Muscle of leg (tissue), 11 donors: ENCODE results near the gene DBNDD1. TPM values are rescaled to one million over a fixed set of nuclear protein-coding genes. Genes with fewer than 3 reads are reported as not detected.
"Not testable (repeated sequence)": the region's sequence is repeated elsewhere in the genome, so short reads cannot be mapped to it uniquely, and the experiment has no call there.

Source experiments
- DNase-seq: peaks from one replicate; pipeline ENCODE4 v3.0.0; 2013
- H3K27ac ChIP-seq: one replicate; pipeline ENCODE4 v1.5.1; 2013; ENCODE audit warnings: mild to moderate bottlenecking, low read length, control low read depth
- H3K27me3 ChIP-seq: one replicate; pipeline ENCODE4 v1.6.1; 2013; ENCODE audit warnings: low read length; ENCODE audit not compliant: control insufficient read depth, insufficient read depth
- H3K36me3 ChIP-seq: one replicate; pipeline ENCODE4 v1.6.1; 2013; ENCODE audit warnings: low read length; ENCODE audit not compliant: control insufficient read depth, insufficient read depth
- H3K4me1 ChIP-seq: one replicate; pipeline ENCODE4 v1.6.1; 2013; ENCODE audit warnings: low read length; ENCODE audit not compliant: control insufficient read depth, insufficient read depth
- H3K4me3 ChIP-seq: one replicate; pipeline ENCODE4 v1.5.1; 2013; ENCODE audit warnings: low read length, control low read depth
- H3K9me3 ChIP-seq: replicated peaks from 2 replicates; pipeline ENCODE4 v1.6.1; 2013; ENCODE audit warnings: low read depth, low read length; ENCODE audit not compliant: control insufficient read depth
- WGBS: methylation state at CpG from one replicate; pipeline ENCODE4 v1.1.5; 2013; ENCODE audit warnings: missing lambda C conversion rate; ENCODE audit not compliant: insufficient coverage; 5-methylcytosine and 5-hydroxymethylcytosine counted together
- polyA plus RNA-seq, 8 donors: library from polyadenylated mRNA; unstranded; fragments of 120-200 nt; gene quantifications; one replicate each; pipeline versions ENCODE4 v1.2.1 to v1.2.3, GENCODE V29; 2013; ENCODE audit warnings: inconsistent platforms in 1 of 8, low replicate concordance in 1 of 8; ENCODE audit not compliant: insufficient read length in 8 of 8, insufficient read depth in 1 of 8
- total RNA-seq: library from RNA; stranded (reverse); fragments of 120-200 nt; gene quantifications from one replicate; pipeline ENCODE4 v1.2.4, GENCODE V29; 2013

Gene DBNDD1
- total and polyA plus RNA-seq, 9 donors, result 2.7 to 16.6 (median 10.6) TPM

DNA sequence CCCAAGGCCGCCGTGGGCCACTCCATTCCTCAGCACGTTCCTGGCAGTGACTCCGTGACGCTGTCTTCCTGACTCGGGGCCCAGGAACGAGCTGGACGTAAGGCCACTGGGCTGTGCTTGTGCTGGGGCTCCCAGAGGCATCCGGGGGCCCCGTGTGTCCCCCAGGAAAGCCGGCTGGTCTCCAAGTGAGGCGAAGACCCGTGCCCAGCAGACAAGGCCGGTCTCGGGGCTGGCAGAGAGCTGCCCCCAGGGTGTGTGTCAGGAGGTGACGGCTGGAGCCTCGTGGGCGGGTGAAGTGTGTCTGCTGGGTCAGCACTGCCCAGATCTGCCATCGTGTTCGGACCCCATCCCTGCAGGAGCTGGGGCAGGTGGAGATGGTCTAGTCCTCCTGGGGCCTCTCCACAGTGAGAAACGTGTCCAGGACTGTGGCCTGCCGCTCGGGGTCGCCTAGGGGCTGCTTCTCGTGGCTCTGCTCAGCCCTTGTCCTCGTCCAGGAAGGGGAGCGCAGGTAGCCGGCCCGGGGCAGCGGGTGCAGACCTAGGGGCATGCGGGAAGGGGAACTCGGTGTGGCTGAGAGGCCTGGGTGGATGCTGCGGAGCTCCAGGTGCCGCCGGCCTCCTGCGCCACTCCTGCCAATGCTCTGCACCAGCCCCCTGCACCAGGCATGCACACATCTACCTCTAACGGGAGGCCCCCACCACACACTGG, 13.1 kb downstream of the DBNDD1 start:
- WGBS, result 83% methylated on average over 32 of the region's 37 CpGs
- Histone ChIP-seq H3K4me3 (no peak overlapping the region), H3K27me3 (no peaks in the 10 kb centered on the region), H3K4me1 (peaks cover 6% of the 10 kb centered on the region), H3K36me3 (peaks cover 4% of the 10 kb centered on the region), H3K27ac (no peak overlapping the region), H3K9me3 (no peaks in the 10 kb centered on the region)
- DNase-seq, result no peak

DNA sequence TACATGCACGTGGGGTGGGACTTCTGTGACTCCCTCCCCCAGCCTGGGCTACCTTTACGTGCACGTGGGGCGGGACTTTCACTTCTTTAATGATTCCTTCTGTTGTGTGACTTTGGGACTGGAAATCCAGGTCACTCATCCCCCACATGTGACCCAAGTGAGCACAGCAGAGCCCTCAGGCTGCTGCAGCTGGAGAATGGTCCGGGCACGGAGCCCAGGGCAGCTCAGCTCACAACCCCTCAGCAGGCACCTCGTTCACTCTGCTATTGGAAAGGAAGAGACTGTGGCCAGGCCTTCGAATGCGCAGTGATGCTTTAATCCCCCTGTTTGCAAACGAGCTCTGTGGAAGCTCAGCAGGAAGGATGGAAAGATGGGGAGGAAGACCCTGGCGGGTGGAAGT, 14.7 kb downstream of the DBNDD1 start:
- peaks cover 15% of the 10 kb centered on the region for H3K36me3 ChIP-seq
- H3K9me3 ChIP-seq, result no peaks in the 10 kb centered on the region
- DNase-seq, result no peak
- H3K4me1 ChIP-seq, result no peaks in the 10 kb centered on the region
- 58% methylated on average over 7 of the region's 11 CpGs for WGBS
- no peaks in the 10 kb centered on the region for H3K27me3 ChIP-seq
- no peak overlapping the region for H3K4me3 ChIP-seq
- H3K27ac ChIP-seq, result no peak overlapping the region

DNA sequence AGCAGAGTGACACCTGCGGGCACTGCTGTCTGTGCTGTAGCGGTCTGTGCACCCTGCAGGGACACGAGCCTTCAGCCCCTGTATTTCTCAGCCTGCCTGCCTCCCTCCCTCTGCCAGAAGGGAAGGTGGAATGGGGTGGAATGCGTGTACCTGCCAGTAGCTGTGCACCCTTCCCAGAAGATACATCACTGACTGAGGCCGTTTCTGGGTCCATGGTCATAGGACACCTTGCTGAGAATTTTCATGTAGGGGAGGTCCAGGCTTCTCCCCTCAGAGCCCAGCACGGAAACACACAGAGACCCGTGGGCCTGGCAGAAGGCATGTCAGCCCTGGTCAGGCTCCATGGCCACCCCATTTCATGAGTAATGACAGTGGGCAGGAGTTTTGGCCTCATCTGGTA, 16.5 kb downstream of the DBNDD1 start:
- no peaks in the 10 kb centered on the region for H3K27me3 ChIP-seq
- no peak overlapping the region for H3K4me3 ChIP-seq
- H3K36me3 ChIP-seq, result peaks cover 19% of the 10 kb centered on the region
- H3K27ac ChIP-seq, result no peak overlapping the region
- H3K9me3 ChIP-seq, result no peaks in the 10 kb centered on the region
- no peak for DNase-seq
- WGBS, result 73% methylated on average over 2 of the region's 7 CpGs
- no peaks in the 10 kb centered on the region for H3K4me1 ChIP-seq

DNA sequence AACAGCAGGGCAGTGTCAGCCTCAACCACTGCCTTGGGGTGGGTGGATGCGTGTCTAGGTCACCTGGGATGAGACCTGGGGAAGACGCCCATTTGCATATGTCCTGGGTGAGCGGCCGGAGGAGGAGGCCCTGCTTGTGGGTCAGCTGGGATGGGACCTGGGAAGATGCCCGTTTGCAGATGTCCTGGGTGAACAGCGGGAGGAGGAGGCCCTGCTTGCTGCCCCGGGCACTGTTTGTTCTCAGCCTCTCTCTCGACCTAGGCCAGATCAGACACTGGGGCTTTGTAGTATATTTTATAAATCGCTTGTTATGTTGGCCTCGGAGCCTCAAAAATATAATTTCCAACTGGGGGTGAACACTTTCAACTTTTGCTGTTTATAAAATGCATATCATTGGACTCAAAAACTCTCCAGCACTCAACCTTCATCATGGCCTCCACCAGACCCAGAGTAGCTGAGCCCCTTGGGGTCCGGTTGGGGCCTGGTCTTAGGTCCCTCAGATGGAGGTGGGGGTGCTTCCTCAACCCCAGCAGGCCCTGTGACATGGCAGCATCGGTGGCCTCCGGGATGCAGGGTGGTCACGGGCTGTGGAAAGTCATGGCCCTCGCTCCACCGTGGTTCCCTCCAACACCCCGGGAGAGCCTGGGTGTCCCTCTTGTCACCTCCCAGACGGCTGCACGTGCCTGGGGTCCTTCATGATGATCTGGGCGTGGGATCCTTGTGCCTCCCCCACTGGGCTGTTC, 17.3 kb downstream of the DBNDD1 start:
- H3K9me3 ChIP-seq, result no peaks in the 10 kb centered on the region
- no peak overlapping the region for H3K27ac ChIP-seq
- no peaks in the 10 kb centered on the region for H3K4me1 ChIP-seq
- WGBS, result 69% methylated on average over 13 of the region's 20 CpGs
- H3K4me3 ChIP-seq, result no peak overlapping the region
- H3K27me3 ChIP-seq, result no peaks in the 10 kb centered on the region
- DNase-seq, result no peak
- H3K36me3 ChIP-seq, result peaks cover 23% of the 10 kb centered on the region

- Histone ChIP-seq H3K9me3 (no peaks in the 10 kb centered on the region), H3K36me3 (peaks cover 28% of the 10 kb centered on the region), H3K4me1 (no peaks in the 10 kb centered on the region), H3K27me3 (no peaks in the 10 kb centered on the region), H3K27ac (no peak overlapping the region), H3K4me3 (no peak overlapping the region)
- WGBS, result 77% methylated on average over 14 of the region's 19 CpGs
- DNase-seq, result no peak
Measured at GRCh38 chr16:90000733-90001427, 18.4 kb downstream of the DBNDD1 start.

DNA sequence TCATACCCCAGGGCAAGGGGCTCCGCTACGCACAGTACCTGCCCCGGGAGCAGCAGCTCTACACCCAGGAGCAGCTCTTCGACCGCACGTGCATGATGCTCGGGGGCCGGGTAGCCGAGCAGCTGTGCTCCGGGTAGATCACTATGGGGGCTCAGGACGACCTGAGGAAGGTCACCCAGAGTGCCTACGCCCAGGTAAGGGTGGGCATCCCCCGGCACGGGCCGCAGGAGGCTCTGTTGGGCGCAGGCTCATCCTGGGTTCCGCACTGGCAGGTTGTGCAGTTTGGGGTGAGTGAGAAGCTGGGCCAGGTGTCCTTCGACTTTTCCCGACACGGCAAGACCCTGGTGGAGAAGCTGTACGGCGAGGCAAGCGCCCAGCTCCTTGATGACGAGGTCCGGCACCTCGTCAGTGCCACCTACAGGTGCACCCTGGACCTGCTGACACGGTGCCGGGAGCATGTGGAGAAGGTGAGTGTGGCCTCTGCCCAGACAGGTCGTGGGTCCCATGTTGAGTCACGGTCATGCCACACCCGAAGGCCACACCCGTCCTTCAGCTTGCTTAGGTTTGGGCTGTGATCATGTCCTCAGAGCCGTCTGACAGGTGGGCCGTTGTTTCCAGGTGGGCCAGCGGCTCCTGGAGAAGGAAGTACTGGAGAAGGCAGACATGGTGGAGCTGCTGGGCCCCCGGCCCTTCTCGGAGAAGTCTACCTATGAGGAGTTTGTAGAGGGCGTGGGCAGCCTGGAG, 19.3 kb downstream of the DBNDD1 start:
- DNase-seq, result no peak

DNA sequence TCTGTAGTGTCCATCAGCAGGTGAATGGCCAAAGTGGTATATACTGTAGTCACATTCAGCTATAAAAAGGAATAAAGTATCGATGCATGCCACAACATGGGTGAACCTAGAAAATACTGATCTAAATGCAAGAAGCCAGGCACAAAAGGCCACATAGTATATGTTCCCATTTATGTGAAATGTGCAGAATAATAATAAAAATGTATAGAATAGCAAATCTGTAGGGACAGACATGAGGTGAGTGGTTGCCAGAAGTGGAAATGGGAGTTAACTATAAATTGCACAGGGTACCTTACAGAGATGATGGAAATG, 23.1 kb downstream of the DBNDD1 start:
- WGBS, result no CpG with 5 or more reads among the region's 1 CpG
- no peaks in the 10 kb centered on the region for H3K9me3 ChIP-seq
- H3K4me3 ChIP-seq, result no peak overlapping the region
- no peaks in the 10 kb centered on the region for H3K27me3 ChIP-seq
- H3K36me3 ChIP-seq, result peaks cover 65% of the 10 kb centered on the region
- H3K4me1 ChIP-seq, result no peaks in the 10 kb centered on the region
- H3K27ac ChIP-seq, result no peak overlapping the region
- no peak for DNase-seq

More for the DNA sequence above, 19.3 kb downstream of the DBNDD1 start:
- H3K36me3 ChIP-seq, result peaks cover 31% of the 10 kb centered on the region
- H3K9me3 ChIP-seq, result no peaks in the 10 kb centered on the region
- H3K27me3 ChIP-seq, result no peaks in the 10 kb centered on the region
- no peaks in the 10 kb centered on the region for H3K4me1 ChIP-seq
- 93% methylated on average over 38 of the region's 38 CpGs for WGBS
- H3K4me3 ChIP-seq, result no peak overlapping the region
- no peak overlapping the region for H3K27ac ChIP-seq

DNA sequence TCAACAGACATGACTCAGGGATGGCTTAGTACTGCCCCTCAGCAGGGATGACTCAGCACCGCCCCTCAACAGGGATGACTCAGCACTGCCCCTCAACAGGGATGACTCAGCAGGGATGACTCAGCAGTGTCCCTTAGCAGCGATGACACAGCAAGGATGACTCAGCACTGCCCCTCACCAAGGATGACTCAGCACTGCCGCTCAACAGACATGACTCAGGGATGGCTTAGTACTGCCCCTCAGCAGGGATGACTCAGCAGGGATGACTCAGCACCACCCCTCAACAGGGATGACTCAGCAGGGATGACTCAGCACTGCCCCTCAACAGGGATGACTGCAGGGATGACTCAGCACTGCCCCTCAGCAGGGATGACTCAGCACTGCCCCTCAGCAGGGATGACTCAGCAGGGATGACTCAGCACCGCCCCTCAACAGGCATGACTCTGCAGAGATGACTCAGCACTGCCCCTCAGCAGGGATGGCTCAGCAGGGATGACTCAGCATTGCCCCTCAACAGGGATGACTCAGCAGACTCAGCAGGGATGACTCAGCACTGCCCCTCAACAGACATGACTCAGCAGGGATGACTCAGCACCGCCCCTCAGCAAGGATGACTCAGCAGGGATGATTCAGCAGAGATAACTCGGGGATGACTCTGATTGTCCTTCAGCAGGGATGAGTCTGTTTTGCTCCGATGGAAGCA, 23.6 kb downstream of the DBNDD1 start:
- H3K9me3 ChIP-seq, H3K4me1 ChIP-seq, H3K4me3 ChIP-seq, H3K27me3 ChIP-seq, H3K27ac ChIP-seq, DNase-seq: not testable (repeated sequence)
- 73% methylated on average over 5 of the region's 7 CpGs for WGBS
- peaks cover 67% of the 10 kb centered on the region for H3K36me3 ChIP-seq

DNA sequence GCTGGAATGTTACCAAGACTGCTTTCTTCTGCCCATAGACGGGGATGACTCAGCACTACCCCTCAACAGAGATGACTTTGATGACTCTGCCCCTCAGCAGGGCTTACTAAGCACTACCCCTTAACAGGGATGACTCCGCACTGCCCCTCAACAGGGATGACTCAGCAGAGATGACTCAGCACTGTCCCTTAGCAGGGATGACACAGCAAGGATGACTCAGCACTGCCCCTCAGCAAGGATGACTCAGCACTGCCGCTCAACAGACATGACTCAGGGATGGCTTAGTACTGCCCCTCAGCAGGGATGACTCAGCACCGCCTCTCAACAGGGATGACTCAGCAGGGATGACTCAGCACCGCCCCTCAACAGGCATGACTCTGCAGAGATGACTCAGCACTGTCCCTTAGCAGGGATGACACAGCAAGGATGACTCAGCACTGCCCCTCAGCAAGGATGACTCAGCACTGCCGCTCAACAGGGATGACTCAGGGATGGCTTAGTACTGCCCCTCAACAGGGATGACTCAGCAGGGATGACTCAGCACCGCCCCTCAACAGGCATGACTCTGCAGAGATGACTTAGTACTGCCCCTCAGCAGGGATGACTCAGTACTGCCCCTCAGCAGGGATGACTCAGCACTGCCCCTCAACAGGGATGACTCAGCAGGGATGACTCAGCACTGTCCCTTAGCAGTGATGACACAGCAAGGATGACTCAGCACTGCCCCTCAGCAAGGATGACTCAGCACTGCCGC, 24.4 kb downstream of the DBNDD1 start:
- H3K4me1 ChIP-seq, H3K4me3 ChIP-seq, H3K9me3 ChIP-seq, DNase-seq, H3K27me3 ChIP-seq, H3K27ac ChIP-seq: not testable (repeated sequence)
- 93% methylated on average over 7 of the region's 8 CpGs for WGBS
- H3K36me3 ChIP-seq, result peaks cover 65% of the 10 kb centered on the region
